ENCODE results near the gene ABCA9. TPM values are rescaled to one million over a fixed set of nuclear protein-coding genes. Genes with fewer than 3 reads are reported as not detected.

Gene ABCA9
- polyA plus RNA-seq, 3 donors: 0.02 to 0.49 TPM; not detected in 1

DNA sequence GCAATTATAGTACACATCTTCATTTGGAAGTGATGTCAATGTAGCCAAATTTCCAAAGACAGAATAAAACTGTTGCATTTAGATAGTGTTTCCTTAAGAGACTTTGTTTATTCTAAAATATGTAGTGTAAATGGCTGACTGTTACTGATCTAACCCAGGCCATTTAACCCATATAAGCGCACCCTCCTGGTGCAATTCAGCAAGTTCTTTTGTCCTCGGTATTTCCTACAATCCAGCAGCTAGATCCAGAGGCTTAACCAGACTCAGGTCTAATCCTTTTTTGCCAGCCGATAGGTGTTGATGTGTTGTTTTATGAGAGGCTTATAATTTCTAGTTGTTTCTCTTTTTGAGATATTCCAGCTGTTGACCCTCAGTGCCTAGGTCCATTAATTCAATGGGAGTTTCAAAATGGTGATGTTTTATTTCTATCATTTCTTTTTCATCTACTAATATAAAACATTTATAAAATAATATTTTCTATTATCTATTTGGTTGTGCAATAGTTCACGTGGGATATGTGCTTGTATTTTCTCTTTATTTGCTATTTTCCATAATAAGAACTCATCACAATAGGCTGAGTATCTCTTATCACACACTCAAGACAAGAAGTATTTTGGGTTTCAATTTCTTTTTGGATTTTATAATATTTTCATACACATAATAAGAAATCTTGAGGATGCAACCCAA lies 14.5 kb downstream of the ABCA9 start:
- Histone ChIP-seq H2AFZ (ENCODE audit: insufficient read depth, low read depth, low read length, poor library complexity, severe bottlenecking) (no peak overlapping the region), H4K20me1 (ENCODE audit: insufficient read depth, low read length) (no peaks in the 10 kb centered on the region), H3K9ac (ENCODE audit: insufficient read depth, low read length, poor library complexity, severe bottlenecking) (no peak overlapping the region), H3K27me3 (ENCODE audit: control insufficient read depth in 2 of 2, insufficient read depth in 2 of 2, low read length in 2 of 2) (no peaks in the 10 kb centered on the region), H3K36me3 (replicated peaks in 1 of 2; ENCODE audit: control insufficient read depth in 1 of 2, insufficient read depth in 2 of 2, low read length in 2 of 2) (no peaks in the 10 kb centered on the region), H3K4me1 (ENCODE audit: control insufficient read depth in 1 of 2, insufficient read depth in 2 of 2, low read length in 2 of 2) (peaks cover 33 to 50% of the 10 kb centered on the region in 2 donors), H3K4me3 (replicated peaks in 1 of 3; ENCODE audit: low read depth in 2 of 3, low read length in 3 of 3) (no peak overlapping the region), H3K79me2 (ENCODE audit: insufficient read depth, low read length) (no peaks in the 10 kb centered on the region), H3K27ac (ENCODE audit: low read depth in 1 of 2, low read length in 2 of 2) (peak overlapping the region in 1 of 2 donors; percentile 55), H3K4me2 (replicated peaks; ENCODE audit: extremely low read depth, low read length, poor library complexity, severe bottlenecking) (no peak overlapping the region), H3K9me3 (replicated peaks in 1 of 2; ENCODE audit: control insufficient read depth in 1 of 2, insufficient read depth in 1 of 2, low read length in 2 of 2) (no peaks in the 10 kb centered on the region)
- Mint-ChIP-seq H3K27me3 (ENCODE audit: low read depth in 3 of 3) (no peaks in the 10 kb centered on the region), H3K9me3 (peaks cover 0 to 7% (median 3%) of the 10 kb centered on the region in 7 donors), H3K4me3 (no peak overlapping the region), H3K4me1 (peaks cover 40% of the 10 kb centered on the region), H3K27ac (peak overlapping the region in 2 of 7 donors; percentile 8 to 65), H3K36me3 (peaks cover 0 to 7% of the 10 kb centered on the region in 2 donors)
- intact Hi-C loops (cut with micrococcal nuclease): no loop called here
- TF ChIP-seq CTCF (IDR thresholded peaks at IDR 0.05): no peak
- no peak for DNase-seq
- WGBS (ENCODE audit: insufficient coverage): no CpG with 5 or more reads among the region's 4 CpGs

GRCh38 chr17:69045646-69046045 lies 15.1 kb downstream of the ABCA9 start:
- Histone ChIP-seq H3K4me1 (ENCODE audit: control insufficient read depth in 1 of 2, insufficient read depth in 2 of 2, low read length in 2 of 2) (peaks cover 28 to 43% of the 10 kb centered on the region in 2 donors), H3K9ac (ENCODE audit: insufficient read depth, low read length, poor library complexity, severe bottlenecking) (no peak overlapping the region), H3K27me3 (ENCODE audit: control insufficient read depth in 2 of 2, insufficient read depth in 2 of 2, low read length in 2 of 2) (no peaks in the 10 kb centered on the region), H3K27ac (ENCODE audit: low read depth in 1 of 2, low read length in 2 of 2) (peak overlapping the region in 1 of 2 donors; percentile 55), H3K79me2 (ENCODE audit: insufficient read depth, low read length) (no peaks in the 10 kb centered on the region), H3K36me3 (replicated peaks in 1 of 2; ENCODE audit: control insufficient read depth in 1 of 2, insufficient read depth in 2 of 2, low read length in 2 of 2) (no peaks in the 10 kb centered on the region), H4K20me1 (ENCODE audit: insufficient read depth, low read length) (no peaks in the 10 kb centered on the region), H3K4me2 (replicated peaks; ENCODE audit: extremely low read depth, low read length, poor library complexity, severe bottlenecking) (no peak overlapping the region), H3K4me3 (replicated peaks in 1 of 3; ENCODE audit: low read depth in 2 of 3, low read length in 3 of 3) (no peak overlapping the region), H2AFZ (ENCODE audit: insufficient read depth, low read depth, low read length, poor library complexity, severe bottlenecking) (no peak overlapping the region), H3K9me3 (replicated peaks in 1 of 2; ENCODE audit: control insufficient read depth in 1 of 2, insufficient read depth in 1 of 2, low read length in 2 of 2) (no peaks in the 10 kb centered on the region)
- Mint-ChIP-seq H3K4me1 (peaks cover 37% of the 10 kb centered on the region), H3K36me3 (peaks cover 0 to 7% of the 10 kb centered on the region in 2 donors), H3K9me3 (peaks cover 0 to 7% (median 3%) of the 10 kb centered on the region in 7 donors), H3K4me3 (no peak overlapping the region), H3K27ac (peak overlapping the region in 2 of 7 donors; percentile 30 to 43), H3K27me3 (ENCODE audit: low read depth in 3 of 3) (no peaks in the 10 kb centered on the region)
- intact Hi-C loops (cut with micrococcal nuclease): no loop called here
- no peak for TF ChIP-seq CTCF (IDR thresholded peaks at IDR 0.05)
- WGBS (ENCODE audit: insufficient coverage): no CpG with 5 or more reads among the region's 2 CpGs
- no peak for DNase-seq

All from CD14-positive monocyte (primary cell).